Measurements from ENCODE around the gene SLC22A8.
"Not testable (repeated sequence)": the region's sequence is repeated elsewhere in the genome, so short reads cannot be mapped to it uniquely, and the experiment has no call there.

SLC22A8 gene

DNA sequence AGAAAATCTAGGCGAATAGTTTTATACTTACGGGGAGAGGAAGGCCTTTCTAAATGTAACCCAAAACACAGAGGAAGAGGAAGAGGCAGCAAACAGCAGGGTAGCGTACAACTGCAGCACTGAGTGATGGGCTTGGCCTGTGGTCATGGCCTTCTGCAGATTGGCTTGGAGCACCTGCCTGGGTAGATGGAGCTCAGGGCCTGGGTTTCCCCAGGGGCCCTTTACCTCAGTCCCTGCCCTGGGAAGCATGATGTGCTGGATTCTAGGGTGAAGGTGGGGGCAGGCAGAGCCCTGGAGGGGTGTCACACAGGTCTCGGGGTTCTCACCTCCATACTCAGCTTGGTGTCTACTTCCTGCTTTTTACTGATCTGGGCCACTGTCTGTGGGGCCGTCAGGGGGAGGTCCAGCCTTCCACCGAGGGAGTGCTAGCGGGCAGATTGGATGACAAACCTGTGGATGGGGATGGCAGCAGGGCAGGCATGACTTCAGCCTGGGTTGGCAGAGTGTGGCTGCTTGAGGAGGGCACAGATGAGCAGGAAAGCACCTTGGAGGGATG lies 66.8 kb downstream of the SLC22A8 start:
- no CpG with 5 or more reads among the region's 7 CpGs for WGBS, 2 donors (ENCODE audit: extremely low coverage in 2 of 2, insufficient read length in 2 of 2, insufficient replicate concordance in 1 of 2)
- no peak overlapping the region for H3K9ac ChIP-seq (ENCODE audit: low read depth, low read length, poor library complexity)

GRCh38 chr11:62945538-62945937 lies 70.1 kb downstream of the SLC22A8 start:
- H3K9ac ChIP-seq (ENCODE audit: low read depth, low read length, poor library complexity); H4K91ac ChIP-seq (ENCODE audit: low read depth, low read length, poor library complexity); H3K18ac ChIP-seq (ENCODE audit: low read length); H4K8ac ChIP-seq (ENCODE audit: low read depth, low read length); H2BK120ac ChIP-seq (ENCODE audit: low read depth, low read length); H3K4me3 ChIP-seq (ENCODE audit: low read length in 2 of 2); H2BK5ac ChIP-seq (ENCODE audit: low read length); H3K79me1 ChIP-seq (ENCODE audit: low read depth, low read length); H3K27ac ChIP-seq (replicated peaks; ENCODE audit: low read length); H3K4ac ChIP-seq (ENCODE audit: low read length); H3K4me1 ChIP-seq (ENCODE audit: control insufficient read depth in 2 of 2, insufficient read depth in 1 of 2, low read depth in 1 of 2, low read length in 2 of 2); H3K14ac ChIP-seq (ENCODE audit: low read length); H3K4me2 ChIP-seq (ENCODE audit: insufficient read depth, low read length, poor library complexity, severe bottlenecking); H2AK5ac ChIP-seq (ENCODE audit: low read depth, low read length); H2BK15ac ChIP-seq (ENCODE audit: low read length); H2BK12ac ChIP-seq (ENCODE audit: low read length); H3K9me3 ChIP-seq (replicated peaks in 1 of 2; ENCODE audit: control insufficient read depth in 2 of 2, insufficient read depth in 1 of 2, low read depth in 1 of 2, low read length in 2 of 2); H3K36me3 ChIP-seq (replicated peaks in 1 of 2; ENCODE audit: control insufficient read depth in 2 of 2, insufficient read depth in 2 of 2, low read length in 2 of 2); H2AFZ ChIP-seq (ENCODE audit: low read length); H3K23ac ChIP-seq (ENCODE audit: low read depth, low read length, poor library complexity); DNase-seq (ENCODE audit: low spot score): not testable (repeated sequence)
- peaks cover 0 to 16% (median 0%) of the 10 kb centered on the region in 3 experiments for H3K27me3 ChIP-seq (ENCODE audit: control insufficient read depth in 3 of 3, insufficient read depth in 3 of 3, low read depth in 1 of 3, low read length in 3 of 3)
- WGBS, 2 donors (ENCODE audit: extremely low coverage in 2 of 2, insufficient read length in 2 of 2, insufficient replicate concordance in 1 of 2) = no CpG with 5 or more reads among the region's 10 CpGs

More for the DNA sequence above, 66.8 kb downstream of the SLC22A8 start:
- no peak overlapping the region for H4K91ac ChIP-seq (ENCODE audit: low read depth, low read length, poor library complexity)
- H4K8ac ChIP-seq (ENCODE audit: low read depth, low read length) = no peak overlapping the region
- peaks cover 0 to 16% (median 0%) of the 10 kb centered on the region in 3 experiments for H3K27me3 ChIP-seq (ENCODE audit: control insufficient read depth in 3 of 3, insufficient read depth in 3 of 3, low read depth in 1 of 3, low read length in 3 of 3)
- H3K79me1 ChIP-seq (ENCODE audit: low read depth, low read length) = peaks cover 2% of the 10 kb centered on the region
- H3K23ac ChIP-seq (ENCODE audit: low read depth, low read length, poor library complexity) = no peak overlapping the region
- no peaks in the 10 kb centered on the region for H3K36me3 ChIP-seq (replicated peaks in 1 of 2; ENCODE audit: control insufficient read depth in 2 of 2, insufficient read depth in 2 of 2, low read length in 2 of 2)
- H3K27ac ChIP-seq (replicated peaks; ENCODE audit: low read length) = no peak overlapping the region
- peak overlapping the region; percentile 45 for H2BK5ac ChIP-seq (ENCODE audit: low read length)
- no peak overlapping the region for H3K4me2 ChIP-seq (ENCODE audit: insufficient read depth, low read length, poor library complexity, severe bottlenecking)
- H2BK15ac ChIP-seq (ENCODE audit: low read length) = no peak overlapping the region
- no peaks in the 10 kb centered on the region for H3K9me3 ChIP-seq (replicated peaks in 1 of 2; ENCODE audit: control insufficient read depth in 2 of 2, insufficient read depth in 1 of 2, low read depth in 1 of 2, low read length in 2 of 2)
- no peak overlapping the region for H2BK12ac ChIP-seq (ENCODE audit: low read length)
- H3K4me3 ChIP-seq (ENCODE audit: low read length in 2 of 2) = no peak overlapping the region
- H3K14ac ChIP-seq (ENCODE audit: low read length) = no peak overlapping the region
- no peak overlapping the region for H2BK120ac ChIP-seq (ENCODE audit: low read depth, low read length)
- peak overlapping the region; percentile 67 for H3K18ac ChIP-seq (ENCODE audit: low read length)
- H3K4me1 ChIP-seq (ENCODE audit: control insufficient read depth in 2 of 2, insufficient read depth in 1 of 2, low read depth in 1 of 2, low read length in 2 of 2) = no peaks in the 10 kb centered on the region
- no peak for DNase-seq (ENCODE audit: low spot score)
- H2AK5ac ChIP-seq (ENCODE audit: low read depth, low read length) = no peak overlapping the region
- no peak overlapping the region for H2AFZ ChIP-seq (ENCODE audit: low read length)
- no peak overlapping the region for H3K4ac ChIP-seq (ENCODE audit: low read length)

Data from neuronal stem cell (in vitro differentiated cells).